Panc1 (cell line): ENCODE results near the gene AFF2.

Experiments used
- CTCF ChIP-seq: fragments of 450-650 bp; IDR thresholded peaks from 2 replicates; pipeline ENCODE4 v1.5.1; 2017; ENCODE audit warnings: mild to moderate bottlenecking
- POLR2AphosphoS5 ChIP-seq: IDR thresholded peaks from 2 replicates; pipeline ENCODE4 v1.6.1; 2012; ENCODE audit warnings: mild to moderate bottlenecking, low read depth, low read length, moderate library complexity
- SIN3A ChIP-seq: IDR thresholded peaks from 2 replicates; pipeline ENCODE4 v1.6.1; 2012; ENCODE audit warnings: low read depth, mild to moderate bottlenecking, low read length, moderate library complexity, borderline replicate concordance; ENCODE audit not compliant: insufficient read depth
- TCF7L2 ChIP-seq: IDR thresholded peaks from 2 replicates; pipeline ENCODE4 v1.6.1; 2011; ENCODE audit warnings: mild to moderate bottlenecking, low read depth, low read length, inconsistent platforms
- TF ChIP-seq, protein P1 (sequence below), 2 experiments: IDR thresholded peaks; 2 replicates each; pipeline ENCODE4 v1.6.1; 2011 to 2012; ENCODE audit warnings: low read depth in 2 of 2, control low read depth in 1 of 2, low read length in 1 of 2, mild to moderate bottlenecking in 1 of 2, moderate library complexity in 1 of 2; ENCODE audit not compliant: insufficient read depth in 1 of 2

DNA sequence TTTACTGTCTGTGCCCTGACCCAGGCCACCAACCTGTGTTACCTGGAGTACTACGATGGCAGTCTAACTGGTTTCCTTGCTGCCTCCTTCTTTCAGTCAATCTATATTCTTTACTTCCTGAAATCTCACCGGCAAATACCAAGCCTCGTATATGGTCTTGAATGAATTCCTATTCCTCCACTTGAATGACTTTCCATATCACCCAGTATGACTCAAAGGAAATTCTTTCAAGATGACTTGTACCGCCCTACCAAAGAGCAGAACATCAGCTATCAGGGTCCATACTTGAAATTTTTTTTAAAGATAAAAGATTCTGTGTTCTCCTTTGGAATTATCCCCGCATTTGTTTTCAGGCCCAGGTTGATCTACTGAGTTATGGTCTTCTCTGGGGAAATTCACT, 378.0 kb downstream of the AFF2 start:
- TF ChIP-seq CTCF (no peak), POLR2AphosphoS5 (no peak), SIN3A (no peak), TCF7L2 (no peak)
- TF ChIP-seq, protein P1, sequence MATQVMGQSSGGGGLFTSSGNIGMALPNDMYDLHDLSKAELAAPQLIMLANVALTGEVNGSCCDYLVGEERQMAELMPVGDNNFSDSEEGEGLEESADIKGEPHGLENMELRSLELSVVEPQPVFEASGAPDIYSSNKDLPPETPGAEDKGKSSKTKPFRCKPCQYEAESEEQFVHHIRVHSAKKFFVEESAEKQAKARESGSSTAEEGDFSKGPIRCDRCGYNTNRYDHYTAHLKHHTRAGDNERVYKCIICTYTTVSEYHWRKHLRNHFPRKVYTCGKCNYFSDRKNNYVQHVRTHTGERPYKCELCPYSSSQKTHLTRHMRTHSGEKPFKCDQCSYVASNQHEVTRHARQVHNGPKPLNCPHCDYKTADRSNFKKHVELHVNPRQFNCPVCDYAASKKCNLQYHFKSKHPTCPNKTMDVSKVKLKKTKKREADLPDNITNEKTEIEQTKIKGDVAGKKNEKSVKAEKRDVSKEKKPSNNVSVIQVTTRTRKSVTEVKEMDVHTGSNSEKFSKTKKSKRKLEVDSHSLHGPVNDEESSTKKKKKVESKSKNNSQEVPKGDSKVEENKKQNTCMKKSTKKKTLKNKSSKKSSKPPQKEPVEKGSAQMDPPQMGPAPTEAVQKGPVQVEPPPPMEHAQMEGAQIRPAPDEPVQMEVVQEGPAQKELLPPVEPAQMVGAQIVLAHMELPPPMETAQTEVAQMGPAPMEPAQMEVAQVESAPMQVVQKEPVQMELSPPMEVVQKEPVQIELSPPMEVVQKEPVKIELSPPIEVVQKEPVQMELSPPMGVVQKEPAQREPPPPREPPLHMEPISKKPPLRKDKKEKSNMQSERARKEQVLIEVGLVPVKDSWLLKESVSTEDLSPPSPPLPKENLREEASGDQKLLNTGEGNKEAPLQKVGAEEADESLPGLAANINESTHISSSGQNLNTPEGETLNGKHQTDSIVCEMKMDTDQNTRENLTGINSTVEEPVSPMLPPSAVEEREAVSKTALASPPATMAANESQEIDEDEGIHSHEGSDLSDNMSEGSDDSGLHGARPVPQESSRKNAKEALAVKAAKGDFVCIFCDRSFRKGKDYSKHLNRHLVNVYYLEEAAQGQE (IDR thresholded peaks at IDR 0.05; ENCODE audit: insufficient read depth in 1 of 2, low read depth in 2 of 2, low read length in 1 of 2): no peak
